Hematopoietic multipotent progenitor cell (in vitro differentiated cells): ENCODE data around the gene DSCAM. TPM values are rescaled to one million over a fixed set of nuclear protein-coding genes. Genes with fewer than 3 reads are reported as not detected.
"Not testable (repeated sequence)": the region's sequence is repeated elsewhere in the genome, so short reads cannot be mapped to it uniquely, and the experiment has no call there.

Source experiments
- DNase-seq, 3 donors: peaks; one replicate each; pipeline ENCODE4 v3.0.0-alpha.2; 2011 to 2015; ENCODE audit warnings: low read depth in 2 of 3, low spot score in 2 of 3
- total RNA-seq: library from RNA; depleted of rRNA; stranded (reverse); fragments of >200 nt; gene quantifications from one replicate; pipeline ENCODE4 v1.2.3, GENCODE V29; 2012

DSCAM gene, protein sequence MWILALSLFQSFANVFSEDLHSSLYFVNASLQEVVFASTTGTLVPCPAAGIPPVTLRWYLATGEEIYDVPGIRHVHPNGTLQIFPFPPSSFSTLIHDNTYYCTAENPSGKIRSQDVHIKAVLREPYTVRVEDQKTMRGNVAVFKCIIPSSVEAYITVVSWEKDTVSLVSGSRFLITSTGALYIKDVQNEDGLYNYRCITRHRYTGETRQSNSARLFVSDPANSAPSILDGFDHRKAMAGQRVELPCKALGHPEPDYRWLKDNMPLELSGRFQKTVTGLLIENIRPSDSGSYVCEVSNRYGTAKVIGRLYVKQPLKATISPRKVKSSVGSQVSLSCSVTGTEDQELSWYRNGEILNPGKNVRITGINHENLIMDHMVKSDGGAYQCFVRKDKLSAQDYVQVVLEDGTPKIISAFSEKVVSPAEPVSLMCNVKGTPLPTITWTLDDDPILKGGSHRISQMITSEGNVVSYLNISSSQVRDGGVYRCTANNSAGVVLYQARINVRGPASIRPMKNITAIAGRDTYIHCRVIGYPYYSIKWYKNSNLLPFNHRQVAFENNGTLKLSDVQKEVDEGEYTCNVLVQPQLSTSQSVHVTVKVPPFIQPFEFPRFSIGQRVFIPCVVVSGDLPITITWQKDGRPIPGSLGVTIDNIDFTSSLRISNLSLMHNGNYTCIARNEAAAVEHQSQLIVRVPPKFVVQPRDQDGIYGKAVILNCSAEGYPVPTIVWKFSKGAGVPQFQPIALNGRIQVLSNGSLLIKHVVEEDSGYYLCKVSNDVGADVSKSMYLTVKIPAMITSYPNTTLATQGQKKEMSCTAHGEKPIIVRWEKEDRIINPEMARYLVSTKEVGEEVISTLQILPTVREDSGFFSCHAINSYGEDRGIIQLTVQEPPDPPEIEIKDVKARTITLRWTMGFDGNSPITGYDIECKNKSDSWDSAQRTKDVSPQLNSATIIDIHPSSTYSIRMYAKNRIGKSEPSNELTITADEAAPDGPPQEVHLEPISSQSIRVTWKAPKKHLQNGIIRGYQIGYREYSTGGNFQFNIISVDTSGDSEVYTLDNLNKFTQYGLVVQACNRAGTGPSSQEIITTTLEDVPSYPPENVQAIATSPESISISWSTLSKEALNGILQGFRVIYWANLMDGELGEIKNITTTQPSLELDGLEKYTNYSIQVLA (N-terminal part only)
- not detected for total RNA-seq

DNA sequence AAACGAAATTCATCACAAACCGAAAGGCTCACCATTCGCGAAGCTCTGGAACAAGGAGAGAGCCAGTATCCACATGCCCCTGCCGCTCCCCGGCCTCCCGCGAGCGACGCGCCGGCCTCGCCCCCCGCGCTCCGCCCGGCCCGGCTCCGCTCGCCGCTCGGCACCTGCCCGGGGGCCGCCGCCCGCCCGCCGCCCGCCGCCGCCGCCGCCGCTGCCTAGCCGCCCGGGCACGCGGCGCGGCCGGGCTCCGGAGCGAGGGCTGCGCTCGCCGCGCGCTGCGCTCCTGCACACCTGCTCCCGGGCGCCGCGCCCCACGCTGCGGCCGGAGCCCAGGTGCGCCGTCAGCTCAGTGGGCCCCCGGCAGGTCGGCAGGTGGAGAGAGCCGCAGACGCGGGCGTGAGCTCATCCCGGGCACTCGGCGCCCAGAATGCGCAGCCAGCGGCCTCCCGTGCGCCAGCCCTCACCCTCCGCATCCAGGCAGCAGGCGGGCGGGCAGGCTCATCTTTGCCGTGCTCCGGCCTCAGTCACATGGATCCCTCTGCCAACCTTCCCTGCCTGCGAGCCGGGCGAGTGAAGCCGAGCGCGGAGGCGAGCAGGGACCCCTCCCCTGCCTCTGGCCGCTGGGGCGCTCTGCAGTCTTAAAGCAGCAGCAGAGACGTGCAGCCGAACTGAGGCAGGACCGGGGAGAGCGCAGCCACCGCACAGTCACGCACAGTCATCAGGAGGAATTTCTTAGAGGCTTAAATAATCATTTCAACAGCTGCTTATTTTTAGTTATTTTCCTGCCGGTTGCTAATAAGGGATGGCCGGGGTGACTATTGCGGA is at the start of gene DSCAM:
Gene DSCAM (minus strand): TSS at position 572 of the 825 bp plus-strand sequence. CDS start 497 bp downstream, at position 75.
- no peak for DNase-seq

DNA sequence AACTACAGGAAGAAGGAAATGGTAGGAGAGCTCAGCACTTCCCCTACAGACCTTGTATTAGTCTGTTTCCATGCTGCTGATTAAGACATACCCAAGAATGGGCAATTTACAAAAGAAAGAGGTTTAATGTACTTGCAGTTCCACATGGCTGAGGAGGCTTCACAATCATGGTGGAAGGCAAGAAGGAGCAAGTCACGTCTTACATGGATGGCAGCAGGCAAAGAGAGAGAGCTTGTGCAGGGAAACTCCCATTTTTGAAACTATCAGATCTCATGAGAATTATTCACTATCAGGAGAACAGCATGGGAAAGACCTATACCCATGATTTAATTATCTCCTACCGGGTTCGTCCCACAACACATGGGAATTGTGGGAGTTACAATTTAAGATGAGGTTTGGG is 48.7 kb upstream of the DSCAM start:
- DNase-seq = not testable (repeated sequence)

DNA sequence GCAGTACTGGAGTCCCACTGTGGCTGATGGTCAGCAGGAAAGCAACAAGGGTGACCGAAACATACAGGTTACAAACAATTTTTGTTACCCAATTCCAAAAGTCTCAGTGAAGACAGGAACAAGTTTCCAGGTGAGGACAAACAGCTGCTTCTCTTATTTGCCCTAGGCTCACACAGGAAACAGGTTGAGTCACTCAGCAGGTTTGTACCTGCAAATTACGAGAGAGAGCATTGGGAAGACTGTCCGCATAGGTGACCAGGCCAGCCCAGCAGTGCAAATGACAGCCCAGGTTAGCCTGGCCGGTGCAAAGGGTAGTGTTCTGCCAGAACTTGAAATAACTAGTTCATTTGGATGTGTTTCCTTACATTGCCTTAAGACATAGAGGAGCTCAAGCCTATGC is 40.0 kb upstream of the DSCAM start:
- DNase-seq = no peak

DNA sequence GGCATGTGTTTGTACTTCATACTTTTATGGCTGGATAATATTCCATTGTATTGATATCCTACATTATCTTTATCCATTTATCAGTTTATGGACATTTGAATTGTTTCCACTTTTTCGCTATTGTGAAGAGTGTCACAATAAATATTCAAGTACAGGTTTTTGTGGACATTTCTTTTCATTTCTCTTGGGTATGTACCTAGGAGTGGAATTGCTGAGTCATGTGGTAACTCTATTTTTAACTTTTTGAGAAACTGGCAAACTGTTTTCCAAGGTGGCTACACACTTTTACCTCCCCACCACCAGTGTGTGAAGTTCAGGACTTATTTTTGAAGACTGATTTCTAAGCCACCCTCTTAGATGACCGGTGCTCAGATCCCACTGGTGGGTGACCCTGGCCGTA is 39.0 kb upstream of the DSCAM start:
- no peak for DNase-seq

DNA sequence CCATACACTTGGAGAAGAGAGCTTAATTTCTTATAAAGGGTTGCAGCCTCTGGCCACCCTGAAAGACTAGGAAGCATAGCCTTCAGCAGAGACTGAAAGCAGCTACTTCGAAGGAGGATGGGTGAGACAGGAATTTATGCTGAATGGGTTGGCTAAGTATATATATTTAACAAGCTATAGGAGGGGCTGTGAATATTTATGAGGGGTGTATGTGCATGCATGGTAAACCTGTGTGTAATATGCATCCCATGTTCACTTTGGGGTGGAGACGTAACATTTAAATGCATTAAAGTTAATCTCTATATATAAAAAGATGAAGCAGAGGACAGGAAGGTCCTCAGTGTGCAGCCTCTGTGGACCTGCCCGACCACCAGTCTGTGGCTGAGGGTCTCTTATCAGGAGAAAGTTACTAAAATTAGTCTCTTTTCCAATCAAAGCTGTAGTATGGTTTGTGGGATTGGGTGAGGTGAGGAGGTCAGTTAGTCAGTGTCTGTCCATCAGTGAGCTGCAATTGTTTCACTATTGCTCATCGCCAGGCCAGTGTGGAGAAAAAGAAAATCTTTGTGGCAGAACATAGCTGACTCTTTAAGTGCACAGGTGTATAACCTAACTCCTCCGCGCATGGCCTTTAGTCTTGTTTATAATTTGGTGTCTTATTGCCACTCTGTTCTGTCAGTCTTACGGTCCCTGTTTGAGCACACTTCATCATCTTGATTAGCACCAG is 35.4 kb upstream of the DSCAM start:
- no peak for DNase-seq

DNA sequence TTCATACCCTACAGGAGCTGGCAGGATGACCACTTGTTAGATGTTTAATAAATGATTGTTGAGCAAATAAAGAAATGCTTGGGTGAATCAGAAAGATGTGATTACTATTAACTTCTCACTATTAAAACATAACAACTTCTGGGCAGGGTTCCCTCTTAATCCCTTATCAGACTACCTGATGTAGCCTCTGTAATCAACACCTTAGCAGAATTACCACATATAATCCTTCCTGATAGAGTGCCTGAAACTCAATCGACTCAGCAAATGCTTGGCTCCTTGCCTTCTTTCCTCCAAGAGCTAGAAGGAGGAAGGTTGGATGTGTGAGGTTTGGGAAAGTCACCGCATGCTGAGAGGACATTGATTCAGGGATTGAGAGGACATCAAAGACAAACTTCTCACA is 34.8 kb upstream of the DSCAM start:
- DNase-seq = no peak

DNA sequence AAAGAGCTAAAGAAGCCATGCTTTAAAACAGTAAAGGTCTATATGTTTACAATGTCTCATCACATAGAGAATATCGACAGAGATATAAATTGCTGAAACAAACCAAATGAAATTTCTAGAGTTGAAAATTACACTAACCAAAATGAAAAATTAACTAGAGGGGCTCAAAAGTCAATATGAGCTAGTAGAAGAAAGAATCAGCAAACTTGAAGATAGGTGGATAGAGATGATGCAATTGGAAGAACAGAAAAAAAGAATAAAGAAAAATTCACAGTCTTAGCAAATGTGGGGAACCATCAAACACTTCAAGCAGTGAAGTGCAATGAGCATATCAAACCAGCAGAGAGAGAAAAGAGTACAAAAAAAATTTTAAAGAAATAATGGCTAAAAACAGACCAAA is 24.1 kb upstream of the DSCAM start:
- no peak for DNase-seq

DNA sequence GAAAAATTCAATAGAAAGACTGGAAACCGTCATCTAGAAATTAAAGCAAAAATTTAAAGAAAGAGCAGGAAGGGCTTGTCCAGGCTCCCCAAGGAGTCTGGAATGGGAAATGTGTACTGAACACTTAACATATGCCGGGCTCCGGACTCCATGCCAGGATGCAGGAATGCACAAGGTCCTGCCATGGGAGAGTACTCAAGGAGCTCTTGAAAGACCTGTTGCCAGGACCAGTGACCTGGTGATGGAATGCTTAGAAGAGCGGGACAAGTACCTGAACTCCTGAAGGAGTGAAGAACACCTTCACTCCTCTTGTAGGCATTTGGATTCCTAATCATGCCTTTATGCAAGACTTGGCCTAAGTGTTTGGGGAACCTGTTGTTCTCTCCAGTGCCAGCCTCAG is 16.9 kb upstream of the DSCAM start:
- no peak for DNase-seq

DNA sequence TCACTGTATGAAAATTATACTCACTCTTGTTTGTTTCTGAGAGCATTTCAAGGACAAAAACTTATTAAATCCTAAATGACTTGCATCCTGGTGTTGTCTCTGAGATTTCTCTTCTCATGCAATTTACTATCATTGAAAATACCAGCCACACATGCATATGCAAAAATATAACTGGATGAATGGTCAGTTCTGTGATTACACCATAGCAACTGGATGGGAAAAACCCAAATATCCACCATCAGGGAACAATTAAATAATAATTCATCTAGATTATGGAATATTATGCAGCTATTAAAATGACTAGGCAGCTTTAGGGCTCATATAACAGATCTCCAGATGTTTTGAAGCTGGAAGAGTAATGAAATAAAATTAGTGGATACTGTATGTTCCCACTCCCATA is 11.6 kb upstream of the DSCAM start:
- DNase-seq = no peak

DNA sequence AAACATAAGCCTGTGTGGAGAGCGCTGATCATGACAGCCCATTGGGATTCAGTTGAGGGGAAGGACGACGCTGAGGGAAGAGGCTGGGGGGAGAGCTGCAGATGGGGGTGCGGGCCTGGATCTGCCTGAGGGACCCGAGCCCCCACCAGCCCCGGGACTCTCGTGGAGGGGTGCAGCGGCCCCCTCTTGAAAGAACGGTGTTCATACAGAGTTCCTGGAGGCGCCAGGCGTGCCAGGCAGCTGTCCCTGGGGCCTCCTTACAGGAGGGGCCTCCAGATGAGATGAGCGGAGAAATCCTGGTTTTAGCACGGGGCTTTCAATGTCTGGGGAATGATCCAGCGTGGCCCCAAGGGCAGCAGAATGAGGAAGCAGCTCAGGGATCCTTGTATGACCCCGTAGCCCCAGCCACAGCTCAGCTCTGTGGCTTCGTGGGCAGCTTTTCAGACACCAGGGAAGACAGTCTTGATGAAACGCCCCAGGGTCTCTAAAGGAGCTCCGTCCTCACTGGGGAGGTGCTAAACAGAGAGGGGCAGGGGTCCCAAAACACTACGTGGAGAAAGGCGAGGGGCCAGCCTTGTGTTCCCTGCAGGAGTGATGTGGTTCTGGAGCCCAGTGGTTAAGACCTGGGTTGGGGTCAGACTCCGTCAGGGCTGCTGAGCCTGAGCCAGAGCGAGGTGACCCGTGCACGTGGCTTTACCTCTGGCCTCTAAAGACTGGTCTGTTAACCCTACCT is 7.2 kb upstream of the DSCAM start:
- no peak for DNase-seq

DNA sequence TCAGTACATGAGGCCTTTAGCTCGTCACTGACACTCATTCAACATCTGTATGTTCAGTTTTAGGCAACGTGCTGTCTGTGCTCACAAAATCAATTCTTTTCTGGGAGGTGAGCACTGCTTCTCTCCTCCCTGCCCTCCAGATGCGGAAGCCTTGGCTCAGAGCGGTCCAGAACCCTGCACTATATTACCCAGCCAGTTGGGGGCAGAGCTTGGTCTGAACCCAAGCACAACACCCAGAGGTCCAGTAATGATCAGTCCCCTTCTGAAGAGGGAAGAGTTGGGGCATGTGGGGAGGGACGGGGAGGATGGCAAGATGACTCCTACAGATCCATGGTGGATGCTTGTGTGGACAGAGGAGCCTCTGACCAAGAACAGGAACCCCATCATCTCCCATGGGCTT is 5.6 kb upstream of the DSCAM start:
- no peak for DNase-seq

DNA sequence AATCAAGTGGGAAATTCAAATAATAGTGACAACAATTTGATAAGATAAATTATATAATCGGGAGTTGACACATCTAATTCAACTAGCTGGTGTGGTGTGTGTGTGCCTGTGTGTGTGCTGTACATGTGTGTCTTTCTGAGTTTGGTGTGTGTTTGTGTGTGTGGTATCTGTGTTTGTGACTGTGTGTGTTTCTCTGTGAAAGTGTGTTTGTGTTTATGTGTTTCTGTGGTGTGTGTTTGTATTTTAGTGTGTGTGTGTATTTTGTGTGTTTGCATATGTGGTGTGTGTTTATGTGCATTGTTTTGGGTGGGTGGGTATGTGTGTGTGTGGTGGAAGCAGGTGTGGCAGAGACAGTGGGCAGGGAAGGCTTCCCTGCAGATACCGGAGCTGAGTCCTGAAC is 4.8 kb upstream of the DSCAM start:
- DNase-seq = no peak

DNA sequence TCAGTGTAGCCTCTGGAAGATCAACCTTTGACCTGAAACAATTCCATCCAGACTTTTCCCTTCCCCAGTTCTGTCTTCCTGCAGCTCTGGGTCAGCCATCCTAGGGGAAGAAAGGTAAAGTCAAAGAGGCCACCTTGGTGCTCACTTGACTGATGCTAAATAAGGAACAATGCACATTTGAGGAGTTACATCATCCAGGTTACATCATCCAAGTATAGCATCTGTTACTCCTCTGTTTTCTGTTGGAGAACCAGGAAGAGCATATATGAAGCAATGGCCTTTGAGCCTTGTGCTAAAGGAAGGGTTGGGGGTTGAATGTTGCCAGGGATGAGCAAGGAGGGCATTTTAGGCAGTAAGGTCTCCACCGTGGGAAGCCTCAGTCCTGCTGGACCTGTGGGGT is 3.1 kb upstream of the DSCAM start:
- no peak for DNase-seq

DNA sequence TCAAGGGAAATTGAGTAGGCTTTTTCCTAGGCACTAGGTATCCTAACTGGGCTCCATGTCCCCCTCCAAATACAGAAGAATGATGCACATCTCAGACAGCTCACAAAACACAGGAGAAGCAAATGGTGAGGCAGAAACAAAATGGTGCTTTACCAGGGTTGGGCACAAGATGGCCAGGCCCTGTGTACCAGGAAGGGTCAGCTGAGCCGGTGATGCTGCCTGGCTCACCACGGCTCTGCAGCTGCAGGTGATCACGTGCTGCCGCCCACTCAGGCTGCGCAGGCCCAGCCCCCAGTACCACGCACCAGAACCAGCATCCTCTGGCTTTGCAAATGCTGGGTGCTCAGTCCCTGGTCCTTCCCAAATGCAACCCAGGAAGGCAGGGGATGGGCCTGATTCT is 993 bp upstream of the DSCAM start:
- no peak for DNase-seq

DNA sequence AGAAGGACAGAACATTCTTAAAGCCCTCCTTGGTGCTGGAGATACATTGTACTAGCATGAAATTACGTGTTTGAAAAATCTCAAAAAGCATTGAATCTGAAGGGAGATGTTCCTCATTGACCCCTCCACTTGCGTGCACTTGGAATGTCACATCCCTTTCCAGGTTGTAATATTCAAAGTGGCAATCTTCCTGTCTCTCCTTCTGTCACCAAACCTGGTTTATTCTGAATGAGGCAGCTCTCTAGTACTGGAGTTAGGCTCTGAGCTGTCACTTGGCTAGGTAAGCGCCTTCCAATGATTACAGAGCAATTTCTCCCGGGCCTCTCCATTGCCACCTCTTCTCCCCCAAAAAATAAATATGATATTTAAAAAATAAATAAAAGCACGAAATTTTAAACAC is 855 bp downstream of the DSCAM start:
- DNase-seq = no peak

DNA sequence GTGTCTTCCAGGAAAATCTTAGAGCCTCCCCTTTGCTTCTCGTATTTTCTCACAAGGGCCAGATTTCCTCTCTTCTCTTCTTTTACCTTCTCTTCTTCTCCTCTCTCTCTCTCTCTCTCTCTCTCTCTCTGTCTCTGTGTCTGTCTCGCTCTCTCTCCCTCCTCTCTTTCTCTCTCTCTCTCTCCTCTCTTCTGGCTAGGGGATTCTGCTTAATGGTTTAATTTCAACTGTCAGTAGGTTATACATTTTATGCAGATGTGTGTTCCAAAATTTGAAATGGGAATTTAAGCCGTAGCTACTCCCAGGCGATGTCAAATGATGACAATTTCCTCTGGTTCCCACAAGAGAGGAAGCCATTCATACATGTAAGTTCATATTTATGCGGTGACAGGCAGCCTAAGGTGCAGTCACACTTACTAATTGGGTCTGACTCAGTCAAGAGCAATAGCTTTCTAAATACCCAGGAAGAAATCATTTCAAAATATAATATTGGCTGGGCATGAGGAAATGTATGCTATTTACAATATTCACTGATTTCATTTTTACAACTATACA is 1.4 kb downstream of the DSCAM start:
- no peak for DNase-seq

DNA sequence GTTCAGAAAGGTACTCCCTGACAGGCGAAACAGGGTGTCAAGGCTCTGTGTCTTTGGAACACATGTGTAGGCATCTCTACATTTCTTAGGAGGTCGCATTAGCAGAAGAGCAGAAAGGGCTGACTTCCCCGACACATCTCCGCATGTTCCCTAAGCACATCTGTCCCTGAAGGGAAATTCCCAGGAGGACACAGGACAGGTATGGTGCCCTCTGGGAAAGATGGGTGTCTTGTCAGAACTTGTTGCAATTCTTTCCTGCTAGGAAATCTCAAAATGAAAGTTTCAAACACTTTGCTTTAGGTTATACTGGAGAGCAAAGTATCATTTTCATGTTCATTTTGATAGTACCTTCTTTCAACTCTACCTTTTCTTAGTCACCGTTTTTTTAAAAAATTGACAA is 2.0 kb downstream of the DSCAM start:
- no peak for DNase-seq

DNA sequence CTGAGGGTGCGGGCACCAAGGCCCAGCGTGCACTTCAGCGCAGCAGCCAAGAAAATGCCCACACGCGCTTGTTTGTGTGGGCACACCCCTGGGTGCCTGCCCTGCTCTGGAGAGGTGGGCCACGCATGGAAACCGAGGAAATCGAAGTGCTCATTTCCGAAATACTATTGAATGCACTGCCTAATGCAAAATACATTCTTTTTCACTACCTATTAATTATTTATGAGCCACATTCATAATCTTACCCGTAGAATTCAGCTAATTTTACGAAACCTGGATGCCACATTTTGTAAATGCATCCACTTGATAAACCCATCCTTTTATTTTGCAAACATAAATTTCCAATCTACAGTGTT is 4.8 kb downstream of the DSCAM start:
- DNase-seq = no peak
